ENCODE measurements around the gene TASOR2.

- TF ChIP-seq CTCF (IDR thresholded peaks at IDR 0.05; ENCODE audit: low read depth, low read length, poor library complexity, severe bottlenecking) (no peak), EZH2phosphoT487 (IDR thresholded peaks at IDR 0.05; ENCODE audit: borderline replicate concordance, low read length) (no peak)
Measured at GRCh38 chr10:5708356-5708755, 23.7 kb downstream of the TASOR2 start.
